Neural cell (in vitro differentiated cells): Measurements from ENCODE around the gene SETX. TPM values are rescaled to one million over a fixed set of nuclear protein-coding genes. Genes with fewer than 3 reads are reported as not detected.

ENCODE experiments used
- H2AFZ ChIP-seq: fragments of 200-600, 300-800 bp; sonication (generic), shearing (Covaris generic); 2 replicates; pipeline ENCODE4 v1.6.0; 2014; ENCODE audit warnings: low read depth, mild to moderate bottlenecking, antibody characterized with exemption, low read length, moderate library complexity
- H3F3A ChIP-seq: fragments of 200-600 bp; shearing (Covaris generic); 2 replicates; pipeline ENCODE4 v1.6.1; 2016; ENCODE audit warnings: mild to moderate bottlenecking, moderate library complexity, mixed read lengths, antibody characterized with exemption, low read length; ENCODE audit not compliant: insufficient read depth, poor library complexity, severe bottlenecking
- H3K27ac ChIP-seq: fragments of 200-600, 300-800 bp; sonication (generic), shearing (Covaris generic); 2 replicates; pipeline ENCODE4 v1.5.1; 2014; ENCODE audit warnings: mild to moderate bottlenecking, low read length, moderate library complexity
- H3K27me3 ChIP-seq: fragments of 300-800, 200-600 bp; sonication (generic), shearing (Covaris generic); 2 replicates; pipeline ENCODE4 v1.6.0; 2014; ENCODE audit warnings: mild to moderate bottlenecking, low read depth, low read length, moderate library complexity; ENCODE audit not compliant: insufficient read depth
- H3K36me3 ChIP-seq: fragments of 300-800, 200-600 bp; sonication (generic), shearing (Covaris generic); 2 replicates; pipeline ENCODE4 v1.5.1; 2014; ENCODE audit warnings: mild to moderate bottlenecking, antibody characterized with exemption, low read length, moderate library complexity; ENCODE audit not compliant: insufficient read depth
- H3K4me2 ChIP-seq: fragments of 300-800, 200-600 bp; sonication (generic), shearing (Covaris generic); 2 replicates; pipeline ENCODE4 v1.6.0; 2014; ENCODE audit warnings: mild to moderate bottlenecking, low read length
- H3K4me3 ChIP-seq: fragments of 300-800, 200-600 bp; sonication (generic), shearing (Covaris generic); 2 replicates; pipeline ENCODE4 v1.5.1; 2014; ENCODE audit warnings: mild to moderate bottlenecking, low read length, moderate library complexity
- H3K79me2 ChIP-seq: fragments of 200-600 bp; shearing (Covaris generic); replicated peaks from 2 replicates; pipeline ENCODE4 v1.6.0; 2014; ENCODE audit warnings: mild to moderate bottlenecking, low read length, moderate library complexity; ENCODE audit not compliant: insufficient read depth
- H3K9ac ChIP-seq: fragments of 300-800, 200-600 bp; sonication (generic), shearing (Covaris generic); 2 replicates; pipeline ENCODE4 v1.6.1; 2016; ENCODE audit warnings: mild to moderate bottlenecking, low read length, mixed read lengths
- H3K9me2 ChIP-seq: fragments of 200-600 bp; shearing (Covaris generic); 2 replicates; pipeline ENCODE4 v1.6.1; 2016; ENCODE audit warnings: mild to moderate bottlenecking, low read length, mixed read lengths; ENCODE audit not compliant: insufficient read depth
- H3K9me3 ChIP-seq: fragments of 200-600, 300-800 bp; sonication (generic), shearing (Covaris generic); 2 replicates; pipeline ENCODE4 v1.6.1; 2016; ENCODE audit warnings: mild to moderate bottlenecking, mixed run types, low read length, moderate library complexity, mixed read lengths
- H4K20me1 ChIP-seq: fragments of 200-600 bp; shearing (Covaris generic); 2 replicates; pipeline ENCODE4 v1.6.1; 2016; ENCODE audit warnings: mild to moderate bottlenecking, mixed run types; ENCODE audit not compliant: insufficient read depth
- CTCF ChIP-seq: fragments of 450-650 bp; IDR thresholded peaks from 2 replicates; pipeline ENCODE4 v1.5.1; 2014; ENCODE audit warnings: antibody characterized with exemption, mild to moderate bottlenecking, moderate library complexity; ENCODE audit not compliant: poor library complexity, severe bottlenecking
- EP300 ChIP-seq: fragments of 450-650 bp; conservative IDR thresholded peaks from 2 replicates; pipeline ENCODE4 v1.6.1; 2014; ENCODE audit warnings: antibody characterized with exemption, mild to moderate bottlenecking, moderate library complexity; ENCODE audit not compliant: poor library complexity, severe bottlenecking
- EZH2 ChIP-seq: fragments of 200-600, 300-800 bp; shearing (Covaris generic), sonication (generic); IDR thresholded peaks from 2 replicates; pipeline ENCODE4 v1.6.1; 2014; ENCODE audit warnings: antibody characterized with exemption, low read length, borderline replicate concordance, mild to moderate bottlenecking; ENCODE audit not compliant: insufficient read depth, poor library complexity, severe bottlenecking
- MXI1 ChIP-seq: fragments of 450-650 bp; conservative IDR thresholded peaks from 2 replicates; pipeline ENCODE4 v1.6.1; 2014; ENCODE audit warnings: antibody characterized with exemption, mild to moderate bottlenecking; ENCODE audit not compliant: poor library complexity, severe bottlenecking
- POLR2AphosphoS5 ChIP-seq: IDR thresholded peaks from 2 replicates; pipeline ENCODE4 v1.6.1; 2012
- RAD21 ChIP-seq: fragments of 450-650 bp; conservative IDR thresholded peaks from 2 replicates; pipeline ENCODE4 v1.6.1; 2014; ENCODE audit warnings: antibody characterized with exemption, mild to moderate bottlenecking, moderate library complexity
- REST ChIP-seq: IDR thresholded peaks from 2 replicates; pipeline ENCODE4 v1.6.1; 2012; ENCODE audit warnings: borderline replicate concordance
- SMC3 ChIP-seq: fragments of 450-650 bp; conservative IDR thresholded peaks from 2 replicates; pipeline ENCODE4 v1.6.1; 2014; ENCODE audit warnings: antibody characterized with exemption, mild to moderate bottlenecking, moderate library complexity; ENCODE audit not compliant: poor library complexity
- TAF1 ChIP-seq: IDR thresholded peaks from 2 replicates; pipeline ENCODE4 v1.6.1; 2012; ENCODE audit warnings: low read depth
- polyA plus RNA-seq: library from polyadenylated mRNA; depleted of rRNA; stranded (reverse); fragments of >200 nt; gene quantifications from 2 replicates; pipeline ENCODE4 v1.2.3, GENCODE V29; 2014

Gene SETX
- polyA plus RNA-seq, 1 donor from 2014 or later: 32.0 TPM

DNA sequence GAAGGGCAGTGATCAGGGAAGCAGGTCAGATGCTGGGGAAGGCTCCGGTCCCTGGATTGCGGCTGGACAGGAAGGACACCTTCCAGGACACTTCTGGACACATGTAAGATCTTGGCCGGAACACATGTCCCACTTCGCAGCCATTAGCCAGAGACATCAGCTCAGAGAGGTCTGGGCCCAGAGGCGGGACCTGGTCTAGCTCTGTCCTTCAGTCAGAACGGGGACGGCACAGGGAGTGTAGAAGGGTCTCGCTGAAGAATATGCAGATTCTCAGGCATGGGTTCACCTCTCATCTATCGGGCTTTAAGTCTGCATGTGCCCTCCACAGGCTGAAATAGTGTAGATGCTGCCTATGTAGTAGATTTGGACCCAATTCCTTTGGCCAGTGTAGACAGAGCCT lies 119.7 kb downstream of the SETX start:
- H3K9ac ChIP-seq: no peak overlapping the region
- no peaks in the 10 kb centered on the region for H3K36me3 ChIP-seq
- no peak overlapping the region for H2AFZ ChIP-seq
- no peak for TF ChIP-seq MXI1
- TF ChIP-seq CTCF: no peak
- TF ChIP-seq REST: no peak
- no peak for TF ChIP-seq SMC3
- TF ChIP-seq TAF1: no peak
- TF ChIP-seq POLR2AphosphoS5: no peak
- TF ChIP-seq EP300: no peak
- TF ChIP-seq RAD21: no peak
- no peak for TF ChIP-seq EZH2
- no peaks in the 10 kb centered on the region for H3K27me3 ChIP-seq
- H3K4me3 ChIP-seq: no peak overlapping the region
- no peaks in the 10 kb centered on the region for H3K9me2 ChIP-seq
- H4K20me1 ChIP-seq: no peaks in the 10 kb centered on the region
- H3K79me2 ChIP-seq: no peaks in the 10 kb centered on the region
- no peak overlapping the region for H3K4me2 ChIP-seq
- no peak overlapping the region for H3K27ac ChIP-seq
- no peaks in the 10 kb centered on the region for H3K9me3 ChIP-seq
- no peaks in the 10 kb centered on the region for H3F3A ChIP-seq

DNA sequence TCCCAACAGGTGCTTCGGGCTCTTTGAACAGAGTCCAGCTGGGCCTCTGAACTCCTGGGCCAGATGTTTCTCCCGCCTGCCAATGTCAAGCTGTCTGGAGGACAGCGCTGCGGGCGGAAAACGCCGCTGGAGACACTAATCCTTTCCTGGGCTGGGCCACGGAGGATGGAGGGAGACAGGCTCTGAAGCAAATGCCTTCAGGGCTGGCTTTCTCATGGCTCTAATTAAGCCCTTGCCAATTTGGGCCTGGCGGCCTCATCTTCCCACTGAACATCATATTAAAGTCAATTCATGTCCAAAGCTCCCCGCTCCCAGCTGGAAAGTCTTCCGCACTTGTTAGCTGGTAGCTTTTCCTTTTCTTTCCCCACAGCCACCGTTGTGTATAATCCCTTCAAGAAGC lies 120.3 kb downstream of the SETX start:
- H3K9me3 ChIP-seq: no peaks in the 10 kb centered on the region
- H2AFZ ChIP-seq: no peak overlapping the region
- no peaks in the 10 kb centered on the region for H4K20me1 ChIP-seq
- H3K9ac ChIP-seq: no peak overlapping the region
- H3K4me2 ChIP-seq: no peak overlapping the region
- H3K79me2 ChIP-seq: no peaks in the 10 kb centered on the region
- H3K36me3 ChIP-seq: no peaks in the 10 kb centered on the region
- no peak overlapping the region for H3K4me3 ChIP-seq
- no peaks in the 10 kb centered on the region for H3K27me3 ChIP-seq
- no peak for TF ChIP-seq SMC3
- TF ChIP-seq CTCF: no peak
- TF ChIP-seq EZH2: no peak
- TF ChIP-seq REST: no peak
- no peak for TF ChIP-seq POLR2AphosphoS5
- no peak for TF ChIP-seq MXI1
- no peak for TF ChIP-seq EP300
- no peaks in the 10 kb centered on the region for H3F3A ChIP-seq
- no peak overlapping the region for H3K27ac ChIP-seq
- no peaks in the 10 kb centered on the region for H3K9me2 ChIP-seq
